ENCODE data around the gene SLC45A1.

DNA sequence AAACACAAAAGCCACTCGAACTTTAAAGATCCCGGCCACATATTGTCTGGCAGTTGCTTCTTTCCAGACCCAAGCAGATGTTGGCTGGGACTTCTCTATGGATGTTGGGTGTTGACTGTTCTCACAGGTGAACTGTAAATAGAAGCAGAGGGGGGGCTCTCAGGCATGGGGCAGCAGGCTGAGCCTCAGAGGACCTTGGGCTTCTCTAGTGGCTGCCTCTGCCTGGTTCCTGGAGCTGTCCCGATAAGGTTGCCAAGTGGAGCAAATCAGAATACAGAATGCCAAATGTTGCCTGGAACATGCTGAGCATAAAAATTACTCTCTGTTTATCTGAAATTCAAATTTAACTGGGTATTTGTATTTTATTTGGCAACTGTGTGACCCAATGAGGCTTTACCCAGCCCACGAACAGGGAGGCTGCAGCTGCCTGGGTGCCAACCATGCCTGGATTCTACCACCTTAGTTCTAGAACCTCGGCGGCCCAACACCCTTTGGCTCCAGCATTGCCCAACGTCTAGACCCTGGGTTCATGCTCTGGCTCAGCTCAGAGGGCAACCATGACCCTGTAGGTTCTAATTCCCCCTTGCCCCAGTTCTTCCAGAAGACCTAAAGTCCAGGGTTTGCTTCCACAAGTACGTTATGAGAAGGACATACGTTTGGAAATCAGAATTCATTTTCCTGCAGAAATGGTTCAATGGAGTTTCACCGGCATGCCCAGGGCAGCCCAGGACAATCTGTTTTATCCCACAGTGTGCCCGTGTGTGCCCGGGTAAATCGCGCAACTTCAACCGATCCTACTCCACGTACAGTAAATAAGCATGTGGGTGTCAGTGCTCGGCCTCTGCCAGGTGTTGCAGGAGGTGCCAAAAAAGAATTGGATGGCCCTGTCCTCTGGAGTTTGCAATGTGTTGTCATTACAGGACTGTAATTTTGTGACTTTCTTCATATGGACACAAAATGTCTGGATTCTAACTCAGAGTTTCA, 5.4 kb upstream of the SLC45A1 start:
- TF ChIP-seq, protein P1, sequence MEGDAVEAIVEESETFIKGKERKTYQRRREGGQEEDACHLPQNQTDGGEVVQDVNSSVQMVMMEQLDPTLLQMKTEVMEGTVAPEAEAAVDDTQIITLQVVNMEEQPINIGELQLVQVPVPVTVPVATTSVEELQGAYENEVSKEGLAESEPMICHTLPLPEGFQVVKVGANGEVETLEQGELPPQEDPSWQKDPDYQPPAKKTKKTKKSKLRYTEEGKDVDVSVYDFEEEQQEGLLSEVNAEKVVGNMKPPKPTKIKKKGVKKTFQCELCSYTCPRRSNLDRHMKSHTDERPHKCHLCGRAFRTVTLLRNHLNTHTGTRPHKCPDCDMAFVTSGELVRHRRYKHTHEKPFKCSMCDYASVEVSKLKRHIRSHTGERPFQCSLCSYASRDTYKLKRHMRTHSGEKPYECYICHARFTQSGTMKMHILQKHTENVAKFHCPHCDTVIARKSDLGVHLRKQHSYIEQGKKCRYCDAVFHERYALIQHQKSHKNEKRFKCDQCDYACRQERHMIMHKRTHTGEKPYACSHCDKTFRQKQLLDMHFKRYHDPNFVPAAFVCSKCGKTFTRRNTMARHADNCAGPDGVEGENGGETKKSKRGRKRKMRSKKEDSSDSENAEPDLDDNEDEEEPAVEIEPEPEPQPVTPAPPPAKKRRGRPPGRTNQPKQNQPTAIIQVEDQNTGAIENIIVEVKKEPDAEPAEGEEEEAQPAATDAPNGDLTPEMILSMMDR (IDR thresholded peaks at IDR 0.05; ENCODE audit: low read depth, low read length): no peak
- TF ChIP-seq EZH2phosphoT487 (IDR thresholded peaks at IDR 0.05; ENCODE audit: low read depth): no peak
